SU-DHL-6 (cell line): Measurements from ENCODE around the gene NLRP4.

Experiments
- CTCF ChIP-seq: fragments of 200-600 bp; sonication (generic); IDR thresholded peaks from one replicate; pipeline ENCODE4 v1.5.1; 2017; ENCODE audit warnings: antibody characterized with exemption, mild to moderate bottlenecking, low read length, moderate library complexity; ENCODE audit not compliant: insufficient read depth, poor library complexity, severe bottlenecking
- EZH2phosphoT487 ChIP-seq: fragments of 200-600 bp; sonication (generic), shearing (Covaris generic); conservative IDR thresholded peaks from 2 replicates; pipeline ENCODE4 v1.6.1; 2018; ENCODE audit warnings: mild to moderate bottlenecking, antibody characterized with exemption, low read length, moderate library complexity, mixed read lengths

- no peak for TF ChIP-seq CTCF
- TF ChIP-seq EZH2phosphoT487, result no peak
Observed at GRCh38 chr19:55858969-55859368, 22.6 kb downstream of the NLRP4 start.
